ENCODE measurements around the gene RPGRIP1L.

RPGRIP1L gene

GRCh38 chr16:53703590-53704444 is at the start of gene RPGRIP1L, which contains the start of gene FTO:
Gene RPGRIP1L, minus strand, starts transcription at chr16:53703859. Its CDS starts 3,136 bp downstream, at chr16:53700723.
Gene FTO, plus strand, starts transcription at chr16:53704156.
- DNase-seq (ENCODE audit: low spot score), result peak; percentile 100

- no peak for DNase-seq (ENCODE audit: low spot score)
Observed at GRCh38 chr16:53753431-53753830, 49.8 kb upstream of the RPGRIP1L start.

- no peak for DNase-seq (ENCODE audit: low spot score)
Observed at GRCh38 chr16:53752560-53752959, 48.9 kb upstream of the RPGRIP1L start.

- DNase-seq (ENCODE audit: low spot score), result no peak
Observed at GRCh38 chr16:53745753-53746266, 42.2 kb upstream of the RPGRIP1L start.

GRCh38 chr16:53745086-53745485 is 41.4 kb upstream of the RPGRIP1L start:
- DNase-seq (ENCODE audit: low spot score), result no peak

GRCh38 chr16:53744449-53744848 is 40.8 kb upstream of the RPGRIP1L start:
- no peak for DNase-seq (ENCODE audit: low spot score)

GRCh38 chr16:53743149-53743566 is 39.5 kb upstream of the RPGRIP1L start:
- DNase-seq (ENCODE audit: low spot score), result peak; percentile 20

GRCh38 chr16:53741546-53741945 is 37.9 kb upstream of the RPGRIP1L start:
- no peak for DNase-seq (ENCODE audit: low spot score)

GRCh38 chr16:53740933-53741531 is 37.4 kb upstream of the RPGRIP1L start:
- DNase-seq (ENCODE audit: low spot score), result no peak

GRCh38 chr16:53740476-53740875 is 36.8 kb upstream of the RPGRIP1L start:
- no peak for DNase-seq (ENCODE audit: low spot score)

- no peak for DNase-seq (ENCODE audit: low spot score)
Observed at GRCh38 chr16:53737552-53737951, 33.9 kb upstream of the RPGRIP1L start.

- DNase-seq (ENCODE audit: low spot score), result no peak
Observed at GRCh38 chr16:53736297-53736696, 32.6 kb upstream of the RPGRIP1L start.

GRCh38 chr16:53734908-53735307 is 31.2 kb upstream of the RPGRIP1L start:
- no peak for DNase-seq (ENCODE audit: low spot score)

- no peak for DNase-seq (ENCODE audit: low spot score)
Observed at GRCh38 chr16:53732296-53732929, 28.8 kb upstream of the RPGRIP1L start.

GRCh38 chr16:53730693-53731092 is 27.0 kb upstream of the RPGRIP1L start:
- DNase-seq (ENCODE audit: low spot score), result no peak

GRCh38 chr16:53726625-53727024 is 23.0 kb upstream of the RPGRIP1L start:
- DNase-seq (ENCODE audit: low spot score), result no peak

GRCh38 chr16:53721017-53721416 is 17.4 kb upstream of the RPGRIP1L start:
- no peak for DNase-seq (ENCODE audit: low spot score)

- DNase-seq (ENCODE audit: low spot score), result no peak
Observed at GRCh38 chr16:53717577-53717976, 13.9 kb upstream of the RPGRIP1L start.

GRCh38 chr16:53715023-53715384 is 11.3 kb upstream of the RPGRIP1L start:
- DNase-seq (ENCODE audit: low spot score), result no peak

GRCh38 chr16:53714205-53715022 is 10.8 kb upstream of the RPGRIP1L start:
- DNase-seq (ENCODE audit: low spot score), result peak; percentile 25

GRCh38 chr16:53713403-53714204 is 9.9 kb upstream of the RPGRIP1L start:
- DNase-seq (ENCODE audit: low spot score), result no peak
